Activated CD8-positive, alpha-beta memory T cell treated with anti-CD3 and anti-CD28 coated beads for 24 hours (primary cell): ENCODE data around the gene SETDB1.

Experiments used
- DNase-seq: peaks from one replicate; pipeline ENCODE4 v3.0.0-alpha.2; 2020

SETDB1 gene

DNA sequence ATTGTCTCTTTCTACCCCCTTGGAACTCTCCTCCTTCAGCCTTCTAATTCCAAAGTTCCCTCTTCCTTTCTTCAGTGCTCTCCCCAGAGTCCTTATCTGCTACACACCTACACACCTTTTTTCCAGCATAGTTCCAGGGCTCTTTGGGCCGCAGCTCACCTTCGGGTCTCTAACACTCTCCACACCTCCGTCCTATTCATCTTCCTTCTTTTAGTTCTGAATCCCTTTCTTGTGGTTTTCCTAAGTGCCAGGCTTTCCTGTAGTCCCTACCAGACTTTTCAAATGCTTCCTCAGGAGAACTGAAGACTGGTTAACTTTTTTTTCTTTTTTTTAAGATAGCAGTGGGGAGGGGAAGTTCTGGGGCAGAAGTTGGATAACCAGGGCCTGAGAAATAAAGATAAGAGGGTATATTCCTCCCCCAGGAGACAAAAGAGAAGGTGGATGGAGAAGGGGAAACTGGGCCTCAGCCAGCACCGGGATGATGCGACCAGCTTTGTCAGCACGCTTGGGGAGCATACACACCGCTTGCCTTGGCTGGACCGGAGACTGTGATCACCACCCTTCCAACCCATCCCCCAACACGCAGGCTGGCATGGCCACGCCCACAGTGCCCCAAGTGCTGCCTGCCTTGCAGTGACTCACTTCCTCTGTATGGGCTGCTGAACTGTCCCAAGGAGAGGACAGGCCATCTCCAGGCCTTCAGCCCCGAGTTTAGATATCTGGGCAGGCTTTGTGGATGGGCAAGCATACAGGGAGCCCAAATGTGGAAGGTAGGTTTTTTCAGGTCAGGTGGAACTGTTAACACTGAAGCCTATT, 50.9 kb downstream of the SETDB1 start:
- DNase-seq = peak; percentile 85

DNA sequence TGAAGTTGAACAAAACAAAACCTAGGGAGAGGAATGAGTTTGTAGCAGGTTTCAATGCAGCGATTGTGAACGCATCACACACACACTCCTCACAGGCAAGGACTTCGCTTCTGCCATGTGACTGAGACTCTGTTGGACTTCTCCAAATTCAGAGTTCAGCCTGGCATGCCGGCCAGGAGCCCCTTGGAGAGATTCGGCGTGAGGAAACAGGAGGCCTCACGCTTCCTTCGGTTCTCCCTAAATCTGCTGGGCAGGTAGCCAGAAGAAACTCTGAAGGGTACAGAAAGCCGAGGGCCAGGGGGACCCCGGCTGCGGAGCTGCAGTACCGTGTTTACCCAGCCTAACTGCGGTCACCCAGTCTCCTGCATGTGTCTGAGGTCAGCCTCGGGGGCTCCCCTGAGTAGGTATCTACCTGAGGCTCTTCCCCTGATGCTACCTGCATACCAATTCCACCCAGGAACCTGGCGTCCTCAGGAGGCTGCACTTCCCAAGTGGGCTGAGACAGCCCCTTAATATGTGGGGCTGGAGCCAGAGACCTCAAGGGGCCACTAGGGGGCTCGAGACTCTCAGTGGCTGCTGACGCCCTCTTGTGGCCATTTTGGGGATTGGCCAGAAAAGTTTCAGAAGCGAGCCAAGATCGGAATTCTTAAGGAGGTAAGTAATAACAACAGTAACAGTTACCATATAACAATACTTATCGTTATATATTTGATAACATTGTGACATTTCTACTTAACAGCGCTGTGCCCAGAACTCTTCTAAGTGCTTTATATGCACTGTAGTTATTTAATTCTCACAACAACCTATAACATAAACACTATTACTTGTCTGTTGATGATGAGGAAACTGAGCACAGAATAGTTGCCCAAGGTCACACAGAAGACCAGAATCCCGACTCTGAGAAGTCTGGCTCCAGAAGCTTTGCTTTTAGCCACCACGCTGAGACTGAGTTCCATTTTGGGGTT, 53.2 kb downstream of the SETDB1 start:
- DNase-seq = peak; percentile 96

DNA sequence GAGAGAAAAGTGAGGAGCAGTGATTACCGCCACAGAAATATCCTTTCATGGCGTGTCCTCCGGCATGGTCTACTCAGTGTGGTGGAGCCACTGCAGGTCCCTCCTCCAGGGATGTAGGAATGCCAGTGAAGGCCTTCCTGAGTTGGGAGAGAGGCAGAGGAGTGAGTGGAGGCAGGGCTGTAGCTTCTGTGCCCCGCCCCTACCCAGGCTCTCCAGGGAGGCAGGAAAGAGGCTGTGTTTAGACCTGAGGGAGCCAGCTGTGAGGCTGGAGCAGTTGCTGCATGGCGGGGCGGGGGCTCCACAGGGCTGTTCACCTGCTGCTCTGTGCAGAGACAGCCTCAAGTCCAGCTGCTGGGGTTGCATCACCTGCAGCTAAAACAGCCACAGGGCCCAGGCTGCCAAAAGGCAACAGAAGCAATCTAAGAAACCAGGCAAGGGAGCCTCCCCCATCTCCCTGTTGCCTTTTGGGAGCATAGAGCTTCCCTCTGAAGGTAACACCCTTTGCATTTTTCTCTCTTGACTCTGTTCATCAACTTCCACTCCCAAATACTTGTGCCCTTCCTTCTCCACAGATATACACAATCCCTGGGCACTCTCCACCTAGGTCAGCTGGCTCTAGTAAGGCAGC, 55.1 kb downstream of the SETDB1 start:
- no peak for DNase-seq

DNA sequence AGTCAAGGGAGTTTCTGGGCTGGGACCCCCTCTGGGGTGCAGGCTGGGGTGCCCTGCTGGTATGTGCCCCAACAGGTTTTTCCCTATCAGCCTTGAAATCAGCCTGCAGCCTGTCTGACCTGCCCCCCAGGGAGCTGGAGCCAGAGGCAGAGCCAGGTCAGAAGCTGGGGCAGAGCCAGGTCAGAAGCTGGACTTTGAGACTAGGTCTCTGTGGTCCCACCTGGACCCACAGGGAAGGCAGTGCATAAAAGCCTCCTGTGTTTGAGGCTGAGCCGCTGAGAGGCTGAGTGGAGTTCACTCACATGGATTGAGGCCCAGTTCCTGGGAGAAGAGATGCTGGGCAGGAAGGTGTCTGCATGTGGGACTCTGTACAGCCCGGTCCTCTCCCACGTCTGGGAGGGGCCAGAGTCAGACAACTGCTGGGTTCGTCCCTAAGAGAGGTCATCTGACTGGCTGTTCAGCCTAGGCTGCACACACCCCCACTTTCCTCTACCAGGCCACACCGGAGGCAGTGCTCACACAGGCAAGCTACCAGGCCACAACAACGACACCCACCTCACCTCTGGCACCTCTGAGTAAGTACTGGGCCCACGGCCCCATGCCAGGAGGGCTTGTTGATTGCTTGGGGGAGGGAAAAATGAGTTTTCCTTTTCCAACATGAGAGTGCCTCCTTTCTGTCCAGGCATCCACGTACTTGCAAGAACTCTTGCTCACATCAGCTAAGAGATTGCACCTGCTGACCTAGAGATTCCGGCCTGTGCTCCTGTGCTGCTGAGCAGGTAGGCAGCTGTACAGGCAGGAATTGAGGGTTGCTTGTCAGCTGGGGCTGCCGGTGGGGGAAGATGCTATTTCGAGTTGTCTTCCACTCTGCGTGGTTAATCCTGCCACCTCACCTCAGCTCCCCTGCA, 55.9 kb downstream of the SETDB1 start, which contains the start of gene ANXA9:
Gene ANXA9, plus strand, starts transcription at position 488 of the 908 bp plus-strand sequence. CDS start 814 bp downstream, outside the sequence.
- DNase-seq = no peak

DNA sequence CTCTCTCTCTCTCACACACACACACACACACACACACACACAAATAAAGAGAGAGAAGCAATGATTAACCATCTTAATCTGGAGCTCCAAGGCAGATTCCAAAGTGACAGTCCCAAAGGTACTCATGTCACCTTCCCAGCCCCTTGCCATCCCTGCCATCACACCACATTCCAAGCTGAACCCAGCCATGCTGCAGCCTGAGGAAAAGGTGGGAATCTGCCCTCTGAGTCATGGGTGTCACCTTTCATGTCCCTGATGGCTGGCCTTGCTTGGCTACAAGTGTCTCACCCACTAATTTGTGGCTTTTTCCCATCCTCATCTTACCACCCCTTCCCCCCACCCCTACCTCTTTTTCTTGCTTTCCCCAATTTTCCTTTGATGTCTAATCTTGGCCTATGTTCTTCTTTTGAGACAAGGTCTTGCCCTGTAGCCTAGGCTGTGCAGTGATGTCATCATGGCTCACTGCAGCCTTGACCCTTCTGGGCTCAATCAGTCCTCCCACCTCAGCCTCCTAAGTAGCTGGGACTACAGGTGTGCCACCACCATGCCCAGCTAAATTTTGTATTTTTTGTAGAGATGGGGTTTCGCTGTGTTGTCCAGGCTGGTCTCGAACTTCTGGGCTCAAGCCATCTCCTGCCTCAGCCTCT, 59.1 kb downstream of the SETDB1 start:
- no peak for DNase-seq

DNA sequence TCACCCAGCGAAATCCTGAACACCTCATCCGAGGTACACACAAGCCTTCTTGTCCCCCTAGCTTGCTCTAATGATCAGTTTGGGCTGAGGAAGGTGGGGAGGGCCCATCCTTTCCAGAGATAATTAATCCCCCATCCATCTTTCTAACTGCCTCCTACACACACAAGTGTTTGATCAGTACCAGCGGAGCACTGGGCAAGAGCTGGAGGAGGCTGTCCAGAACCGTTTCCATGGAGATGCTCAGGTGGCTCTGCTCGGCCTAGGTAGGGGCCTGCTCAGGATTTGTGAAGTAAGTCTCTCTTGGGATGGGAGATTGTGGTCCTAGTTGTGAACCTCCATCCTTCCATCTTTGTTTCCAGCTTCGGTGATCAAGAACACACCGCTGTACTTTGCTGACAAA, 61.8 kb downstream of the SETDB1 start:
- DNase-seq = no peak

DNA sequence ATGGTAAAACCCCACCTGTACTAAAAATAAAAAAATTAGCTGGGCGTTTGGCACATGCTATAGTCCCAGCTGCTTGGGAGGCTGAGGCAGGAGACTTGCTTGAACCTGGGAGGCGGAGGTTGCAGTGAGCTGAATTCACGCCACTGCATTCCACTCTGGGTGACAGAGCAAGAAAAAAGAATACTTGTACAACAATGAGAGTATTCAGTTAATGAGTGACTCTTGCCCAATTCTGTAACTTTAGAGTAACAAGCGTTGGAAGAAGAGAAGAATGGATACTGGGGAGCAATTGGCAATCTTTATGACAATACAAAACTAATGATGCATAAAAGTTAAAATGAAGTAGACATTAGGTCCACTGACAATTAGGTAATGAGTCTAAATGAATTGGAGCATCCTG, 66.5 kb downstream of the SETDB1 start:
- DNase-seq = no peak

DNA sequence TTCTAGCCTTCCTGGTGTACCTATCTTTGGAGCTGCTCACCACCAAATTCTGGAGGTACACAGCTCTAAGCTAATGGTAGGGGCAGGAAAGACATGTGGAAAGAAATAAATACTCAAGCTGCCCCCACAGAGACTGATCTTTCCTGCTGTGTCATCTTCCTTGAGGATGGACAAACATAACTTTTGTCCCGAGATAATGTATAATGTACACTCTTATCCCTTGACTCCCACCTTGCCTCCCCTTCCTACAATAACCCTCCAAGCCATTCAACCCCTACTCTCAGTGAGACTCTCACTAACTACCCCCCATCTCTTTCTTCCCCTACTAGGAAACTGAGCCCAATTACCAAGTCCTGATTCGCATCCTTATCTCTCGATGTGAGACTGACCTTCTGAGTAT, 68.1 kb downstream of the SETDB1 start:
- no peak for DNase-seq

DNA sequence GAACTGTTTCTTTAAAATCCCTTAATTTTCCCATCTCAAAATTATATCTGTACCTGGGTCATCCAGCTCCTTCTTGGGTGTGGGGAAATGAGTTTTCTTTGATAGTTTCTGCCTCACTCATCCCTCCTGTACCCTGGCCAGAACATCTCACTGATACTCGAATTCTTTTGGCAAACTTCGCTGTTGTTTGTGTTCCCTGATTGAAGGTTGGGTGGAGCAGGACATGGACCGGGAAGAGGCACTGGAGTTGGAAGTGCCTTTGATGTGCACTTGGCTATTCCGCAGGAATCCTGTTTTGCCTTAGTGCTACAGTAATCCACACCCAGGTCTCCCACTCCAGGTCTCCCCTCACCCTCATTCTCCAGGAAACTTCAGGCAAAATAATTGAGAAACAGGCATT, 69.3 kb downstream of the SETDB1 start:
- DNase-seq = no peak

DNA sequence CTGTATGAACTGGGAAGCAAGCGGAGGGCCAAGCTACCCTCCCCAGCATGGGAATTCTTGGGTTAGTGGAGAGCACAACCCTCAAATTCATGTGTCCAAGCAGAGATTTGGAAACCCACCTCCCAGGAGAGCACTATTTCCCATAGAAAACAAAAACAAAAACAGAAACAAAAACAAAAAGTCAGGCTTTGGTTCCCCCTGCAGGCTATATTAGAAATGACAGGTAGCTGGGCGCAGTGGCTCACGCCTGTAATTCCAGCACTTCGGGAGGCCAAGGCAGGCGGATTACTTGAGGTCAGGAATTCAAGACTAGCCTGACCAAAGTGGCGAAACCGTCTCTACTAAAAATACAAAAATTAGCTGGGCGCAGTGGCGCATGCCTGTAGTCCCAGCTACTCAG, 69.7 kb downstream of the SETDB1 start:
- DNase-seq = no peak

DNA sequence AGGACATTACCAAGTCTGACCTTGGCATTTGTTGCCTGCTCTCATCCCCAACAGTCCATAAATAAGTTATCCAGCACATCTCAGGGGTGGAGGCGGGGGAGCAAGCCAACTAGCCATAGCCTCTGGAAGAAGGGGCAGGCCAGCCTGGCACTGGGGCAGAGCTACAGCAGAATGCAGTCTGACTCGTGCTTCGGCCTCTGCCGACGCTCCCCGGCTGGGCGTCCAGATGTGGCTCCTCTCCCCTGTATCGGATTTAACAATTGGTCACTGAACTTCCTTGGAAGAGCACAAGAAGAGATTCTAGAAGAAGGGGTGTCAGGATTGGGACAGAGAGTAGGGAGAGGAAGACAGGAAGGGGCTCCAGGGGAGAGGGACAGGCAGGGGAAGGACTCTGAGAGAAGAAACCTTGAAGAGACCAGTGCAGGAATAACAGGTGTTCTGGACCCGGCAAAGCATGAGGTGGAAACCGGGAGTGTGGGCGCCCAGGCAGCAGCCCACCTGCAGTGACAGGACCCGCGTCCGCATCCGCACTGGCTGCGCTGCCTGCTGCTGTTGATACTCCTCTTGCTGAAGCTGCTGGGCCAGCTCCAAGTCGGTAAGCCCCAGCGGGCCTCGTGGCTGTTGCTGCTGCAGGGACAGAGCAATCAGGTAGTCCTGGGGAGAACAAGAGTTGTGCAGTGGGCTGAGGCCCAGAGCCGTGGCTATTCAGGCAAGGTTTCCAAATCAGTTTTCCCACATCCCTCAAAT, 71.1 kb downstream of the SETDB1 start:
- no peak for DNase-seq

DNA sequence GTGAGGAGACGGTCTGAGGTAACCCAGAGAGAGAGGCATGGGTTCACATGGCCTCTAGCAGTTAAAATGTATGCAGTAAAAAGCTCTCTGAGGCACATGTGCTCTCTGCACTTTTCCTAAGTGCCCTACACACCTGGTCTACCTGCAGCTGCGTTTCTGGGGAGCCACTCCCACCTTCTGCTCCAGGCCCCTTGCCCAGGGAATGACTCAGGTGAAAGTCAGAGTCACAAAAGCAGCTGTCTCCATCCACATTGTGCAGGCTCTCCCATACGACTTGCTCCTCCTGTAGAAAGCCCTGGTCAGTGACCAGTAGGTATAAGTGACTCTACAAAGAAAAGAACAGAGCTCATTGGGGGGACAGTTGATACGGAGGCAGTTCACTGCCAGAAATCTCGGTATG, 71.8 kb downstream of the SETDB1 start:
- DNase-seq = no peak

DNA sequence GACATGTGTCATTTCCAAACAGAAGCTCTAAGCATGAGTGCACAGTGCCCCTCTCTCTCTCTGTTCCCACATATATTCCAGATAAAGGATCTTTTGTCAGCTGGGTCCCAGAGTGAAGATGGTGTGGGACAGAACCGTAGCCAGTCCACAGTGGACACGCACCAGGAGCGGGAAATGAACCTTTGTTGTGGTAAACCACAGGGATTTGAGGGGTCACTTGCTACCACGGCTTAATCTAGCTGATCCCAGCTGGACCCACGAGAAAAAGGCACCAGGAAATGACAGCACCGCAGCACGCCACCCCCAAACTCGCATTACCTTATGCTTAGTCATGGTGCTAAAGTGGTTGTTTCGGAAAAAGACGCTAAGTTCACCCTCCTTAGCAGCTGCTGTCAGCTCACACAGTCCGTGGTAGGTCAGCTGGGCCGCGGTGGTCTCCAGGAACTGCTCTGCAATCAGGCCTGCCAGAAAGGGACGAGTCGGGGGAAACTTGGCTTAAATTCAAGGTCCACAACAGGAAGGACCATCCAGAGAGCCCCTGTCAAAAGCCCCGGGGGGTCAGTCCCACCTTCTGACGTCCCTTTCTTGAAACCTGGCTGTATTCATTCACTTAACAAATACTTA, 73.0 kb downstream of the SETDB1 start:
- DNase-seq = no peak

DNA sequence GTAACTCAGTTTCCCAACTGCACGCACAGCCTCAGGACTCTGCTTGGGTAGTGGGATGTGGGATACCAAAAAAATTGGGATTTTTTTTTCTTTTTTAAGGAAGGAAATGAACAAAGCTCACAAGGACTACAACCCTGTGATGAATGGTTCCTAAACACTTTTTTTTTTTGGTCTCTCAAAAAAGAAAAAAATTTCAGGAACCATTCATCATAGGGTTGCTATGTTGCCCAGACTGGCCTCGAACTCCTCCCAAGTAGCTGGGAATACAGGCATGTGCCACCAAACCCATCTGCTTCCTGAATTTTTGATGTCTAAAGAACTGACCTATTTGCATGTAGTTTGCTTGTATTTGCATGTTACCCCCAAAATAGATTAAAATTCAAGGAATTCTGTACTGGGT, 73.8 kb downstream of the SETDB1 start:
- no peak for DNase-seq

DNA sequence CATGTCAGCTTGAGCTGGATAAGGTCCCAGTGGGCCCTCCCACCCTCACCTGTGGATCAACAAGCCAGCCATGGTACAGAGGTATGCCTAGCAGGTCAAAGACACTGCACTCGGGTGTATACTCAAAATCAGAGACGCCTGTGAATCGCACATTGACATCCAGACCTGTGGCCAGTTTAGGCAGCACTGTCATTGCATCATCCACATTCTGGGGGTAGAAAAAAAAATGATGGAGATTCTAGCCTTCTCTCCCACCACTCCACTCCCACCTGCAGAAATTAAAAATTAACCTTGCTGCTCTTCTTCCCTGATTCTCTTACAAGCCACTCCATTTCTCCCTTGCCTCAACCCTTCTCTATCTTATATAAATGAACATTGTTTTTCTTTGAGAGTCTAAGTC, 74.2 kb downstream of the SETDB1 start:
- DNase-seq = no peak

DNA sequence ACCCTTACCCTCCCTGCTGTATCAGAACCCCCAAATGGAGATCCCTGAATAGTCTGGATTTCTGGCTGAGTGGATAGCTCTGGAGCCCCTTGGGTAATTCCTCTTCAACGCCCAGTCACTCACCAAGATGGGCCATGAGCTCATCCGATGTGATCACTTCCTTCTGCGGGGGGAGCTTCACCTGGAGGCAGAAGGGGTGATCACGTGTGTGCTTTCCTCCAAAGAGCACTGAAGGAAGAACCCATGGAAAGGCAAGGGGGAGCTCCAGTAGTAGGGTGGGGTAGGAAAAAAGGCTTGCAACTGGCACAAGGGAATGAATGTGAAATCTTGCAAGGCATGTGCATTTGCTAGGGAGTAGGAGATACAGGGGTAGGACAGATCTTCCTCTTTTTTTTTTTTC, 75.4 kb downstream of the SETDB1 start:
- no peak for DNase-seq

DNA sequence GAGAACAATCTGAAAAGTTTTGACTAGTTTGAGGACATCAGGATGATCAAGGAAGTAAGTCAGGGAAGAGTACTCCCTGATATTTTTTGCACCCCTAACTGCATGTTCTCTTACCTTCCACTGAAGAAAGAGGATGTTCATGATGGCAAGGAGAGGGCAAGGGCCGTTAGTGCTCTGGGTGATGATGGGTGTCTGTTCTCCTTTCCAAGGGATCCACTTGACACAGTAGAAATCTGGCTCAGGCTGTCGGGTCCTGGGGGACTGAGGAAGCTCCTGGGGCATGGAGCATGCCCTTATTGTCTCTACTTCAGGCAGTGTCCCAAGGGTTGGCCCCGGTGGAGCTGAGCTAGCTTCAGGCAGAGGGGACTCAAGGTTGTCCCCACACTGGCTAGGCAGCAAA, 75.9 kb downstream of the SETDB1 start:
- DNase-seq = no peak

DNA sequence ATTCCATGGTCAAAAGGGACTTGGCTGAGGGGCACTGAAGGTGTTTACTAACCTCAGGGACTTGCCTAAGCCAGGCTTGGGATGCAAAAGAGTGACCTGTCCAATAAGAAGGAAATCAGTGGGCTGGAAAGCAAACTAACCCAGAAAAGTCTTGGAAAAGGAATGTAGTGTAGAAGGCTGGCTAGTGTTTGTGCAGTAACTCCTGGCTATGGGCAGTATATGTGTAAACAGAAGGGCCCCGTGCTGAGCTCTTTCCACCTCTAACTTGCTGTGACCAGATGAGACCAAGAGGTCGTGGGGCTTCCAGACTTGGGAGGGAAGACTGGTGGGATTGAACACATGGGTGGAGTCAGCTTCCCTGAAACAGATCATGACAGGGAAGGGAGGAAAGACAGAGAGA, 76.4 kb downstream of the SETDB1 start:
- no peak for DNase-seq

DNA sequence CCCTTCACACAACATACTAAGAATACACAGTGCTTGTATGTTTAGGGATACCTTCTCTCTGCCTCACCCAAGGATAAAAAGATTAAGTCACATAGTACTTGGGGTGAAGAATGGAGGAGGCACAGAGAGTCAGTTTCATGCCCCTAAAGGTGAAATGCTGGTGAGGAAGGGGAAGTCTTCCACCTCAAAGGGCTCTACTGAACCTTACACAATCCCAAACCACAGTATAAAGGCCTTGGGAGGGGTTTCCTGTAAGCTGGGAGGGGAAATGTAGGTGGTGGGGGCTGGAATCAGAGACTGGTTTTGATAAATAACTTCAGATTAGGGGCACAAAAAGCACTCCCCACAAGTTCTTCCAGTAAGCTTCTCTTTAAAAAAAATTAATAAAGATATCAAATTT, 77.0 kb downstream of the SETDB1 start:
- no peak for DNase-seq

DNA sequence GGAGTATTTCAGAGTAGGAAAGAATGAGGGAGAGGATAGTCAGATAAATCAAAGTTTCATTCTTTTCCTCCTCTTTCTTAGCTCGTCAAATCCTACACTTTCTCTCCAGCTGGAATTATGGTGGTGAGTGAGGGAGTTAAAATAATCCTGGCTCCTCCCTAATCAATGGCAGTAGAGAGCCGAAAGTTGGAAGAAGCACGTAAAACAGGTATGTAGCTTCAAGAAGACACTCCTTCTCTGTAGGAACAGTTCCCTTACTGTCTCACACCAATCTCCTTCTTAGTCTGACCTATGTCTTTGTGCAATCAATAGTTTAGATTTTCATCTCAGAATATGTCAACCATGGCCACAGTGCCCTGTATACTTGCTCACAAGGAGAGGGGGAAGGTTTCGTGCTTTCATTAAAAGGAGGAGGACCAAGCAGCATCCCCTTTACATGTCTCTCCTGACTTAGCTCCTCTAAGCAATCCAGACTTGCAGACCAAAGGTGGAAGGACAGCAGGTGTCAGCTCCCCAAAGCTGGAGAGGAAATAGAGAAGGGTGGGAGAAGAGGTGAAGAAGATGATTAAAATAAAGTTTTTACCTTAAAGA, 79.7 kb downstream of the SETDB1 start:
- no peak for DNase-seq
